Hematopoietic multipotent progenitor cell treated with erythropoietin and hydrocortisone succinate and interleukin-3 and kit ligand, for 4 days (in vitro differentiated cells): Measurements from ENCODE around the gene SESN2.

Experiments used
- DNase-seq: peaks from one replicate; pipeline ENCODE4 v3.0.0-alpha.2; 2015

The SESN2 gene, protein sequence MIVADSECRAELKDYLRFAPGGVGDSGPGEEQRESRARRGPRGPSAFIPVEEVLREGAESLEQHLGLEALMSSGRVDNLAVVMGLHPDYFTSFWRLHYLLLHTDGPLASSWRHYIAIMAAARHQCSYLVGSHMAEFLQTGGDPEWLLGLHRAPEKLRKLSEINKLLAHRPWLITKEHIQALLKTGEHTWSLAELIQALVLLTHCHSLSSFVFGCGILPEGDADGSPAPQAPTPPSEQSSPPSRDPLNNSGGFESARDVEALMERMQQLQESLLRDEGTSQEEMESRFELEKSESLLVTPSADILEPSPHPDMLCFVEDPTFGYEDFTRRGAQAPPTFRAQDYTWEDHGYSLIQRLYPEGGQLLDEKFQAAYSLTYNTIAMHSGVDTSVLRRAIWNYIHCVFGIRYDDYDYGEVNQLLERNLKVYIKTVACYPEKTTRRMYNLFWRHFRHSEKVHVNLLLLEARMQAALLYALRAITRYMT

DNA sequence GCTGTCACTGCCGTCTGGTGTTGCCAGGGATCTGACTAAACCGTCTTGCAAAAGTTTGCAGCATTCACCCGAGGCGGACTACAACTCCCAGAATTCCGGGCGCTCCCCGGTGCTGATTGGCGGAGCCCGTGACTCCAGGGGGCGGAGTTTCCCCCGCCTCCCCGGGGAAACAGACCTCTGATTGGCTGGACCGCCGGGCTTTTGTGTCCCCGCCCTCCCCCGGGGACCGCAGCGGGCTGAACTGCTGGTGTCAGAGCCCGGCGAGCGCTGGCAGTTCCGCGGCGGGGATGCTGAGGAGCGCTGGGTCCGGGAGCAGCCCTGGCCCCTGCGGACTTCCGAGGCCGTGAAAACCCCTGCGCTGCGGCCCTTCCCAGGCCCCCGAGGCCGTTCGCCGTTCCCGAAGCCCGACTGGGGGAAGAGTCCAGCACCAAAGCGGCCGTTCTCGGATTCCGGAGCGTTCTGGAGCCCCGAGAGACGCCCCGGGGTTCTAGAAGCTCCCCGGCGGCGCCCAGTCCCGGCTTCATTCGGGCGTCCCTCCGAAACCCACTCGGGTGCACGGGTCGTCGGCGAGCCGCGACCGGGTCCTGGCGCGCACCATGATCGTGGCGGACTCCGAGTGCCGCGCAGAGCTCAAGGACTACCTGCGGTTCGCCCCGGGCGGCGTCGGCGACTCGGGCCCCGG, at the start of gene SESN2:
Gene SESN2 (plus strand): TSS at position 267 of the 682 bp plus-strand sequence. CDS start 330 bp downstream, at position 597.
- DNase-seq = peak; percentile 100

DNA sequence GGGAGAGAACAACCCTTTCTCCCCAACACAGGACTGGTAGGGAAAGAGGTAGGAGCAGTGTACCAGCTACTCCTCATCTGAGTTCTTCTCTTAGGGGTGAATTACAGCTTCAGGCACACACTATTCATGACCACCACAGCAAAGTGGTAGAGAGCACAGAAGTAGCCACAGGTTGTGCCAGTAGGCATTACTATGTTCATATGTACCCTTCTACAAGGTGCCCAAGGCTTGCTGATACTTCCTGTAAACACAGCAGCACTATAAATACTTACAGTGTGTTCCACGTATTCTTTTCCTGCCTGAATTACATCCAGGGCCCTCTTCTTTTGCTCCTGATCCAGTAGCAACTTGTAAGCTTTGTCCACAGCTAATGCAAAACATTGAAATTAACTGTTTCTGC, 49.6 kb upstream of the SESN2 start:
- DNase-seq = no peak

DNA sequence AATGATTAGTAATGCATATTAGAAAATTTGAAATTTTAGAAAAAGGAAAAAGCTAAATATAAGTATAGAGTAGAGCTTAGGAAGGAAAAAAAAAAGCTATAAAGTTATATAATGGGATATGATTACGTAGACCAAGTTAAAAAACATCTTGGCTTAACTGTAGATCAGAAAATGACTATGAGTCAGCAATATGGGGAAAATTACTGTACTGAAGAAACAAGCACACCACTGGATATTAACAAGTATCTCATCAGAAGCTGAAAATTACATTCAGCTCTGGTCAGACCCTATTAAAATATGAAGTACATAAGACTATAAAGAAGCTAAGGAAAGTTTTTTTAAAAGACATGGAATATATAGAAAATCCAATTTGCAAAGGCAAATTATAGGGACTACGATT, 46.0 kb upstream of the SESN2 start:
- DNase-seq = peak; percentile 38

DNA sequence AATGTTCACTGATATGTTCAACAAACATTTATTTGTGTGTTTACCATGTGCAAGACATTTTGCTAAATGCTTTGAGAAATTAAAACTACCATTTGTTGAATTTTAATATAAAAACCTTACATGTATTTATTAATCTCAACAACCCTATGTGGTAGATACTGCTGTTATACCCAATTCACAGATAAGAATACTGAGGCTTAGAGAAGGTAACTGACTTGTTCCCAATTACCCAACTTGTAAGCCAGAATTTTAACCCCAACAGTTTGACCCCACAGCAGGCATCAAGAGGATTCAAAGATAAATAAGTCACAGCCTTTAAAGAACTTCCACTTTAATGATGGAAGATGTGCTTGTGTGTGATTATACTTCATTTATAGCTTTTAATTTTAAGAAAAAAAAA, 30.2 kb upstream of the SESN2 start:
- DNase-seq = no peak

DNA sequence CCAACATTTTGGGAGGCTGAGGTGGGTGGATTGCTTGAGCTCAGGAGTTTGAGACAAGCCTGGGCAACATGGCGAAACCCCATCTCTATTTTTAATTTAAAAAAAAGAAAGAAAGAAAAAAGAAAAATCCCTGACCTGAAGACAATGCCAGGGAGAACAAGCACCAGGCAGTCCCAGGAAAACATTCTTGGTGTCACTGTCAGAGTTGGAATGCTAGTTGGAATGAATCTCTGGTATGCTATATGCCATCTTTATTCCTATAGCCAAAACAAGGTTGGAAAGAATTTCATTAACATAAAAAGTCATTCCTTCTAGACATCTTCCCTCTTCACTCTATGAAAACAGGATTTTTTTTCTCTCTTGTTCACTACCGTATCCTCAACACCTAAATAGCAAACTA, 29.3 kb upstream of the SESN2 start:
- DNase-seq = no peak

DNA sequence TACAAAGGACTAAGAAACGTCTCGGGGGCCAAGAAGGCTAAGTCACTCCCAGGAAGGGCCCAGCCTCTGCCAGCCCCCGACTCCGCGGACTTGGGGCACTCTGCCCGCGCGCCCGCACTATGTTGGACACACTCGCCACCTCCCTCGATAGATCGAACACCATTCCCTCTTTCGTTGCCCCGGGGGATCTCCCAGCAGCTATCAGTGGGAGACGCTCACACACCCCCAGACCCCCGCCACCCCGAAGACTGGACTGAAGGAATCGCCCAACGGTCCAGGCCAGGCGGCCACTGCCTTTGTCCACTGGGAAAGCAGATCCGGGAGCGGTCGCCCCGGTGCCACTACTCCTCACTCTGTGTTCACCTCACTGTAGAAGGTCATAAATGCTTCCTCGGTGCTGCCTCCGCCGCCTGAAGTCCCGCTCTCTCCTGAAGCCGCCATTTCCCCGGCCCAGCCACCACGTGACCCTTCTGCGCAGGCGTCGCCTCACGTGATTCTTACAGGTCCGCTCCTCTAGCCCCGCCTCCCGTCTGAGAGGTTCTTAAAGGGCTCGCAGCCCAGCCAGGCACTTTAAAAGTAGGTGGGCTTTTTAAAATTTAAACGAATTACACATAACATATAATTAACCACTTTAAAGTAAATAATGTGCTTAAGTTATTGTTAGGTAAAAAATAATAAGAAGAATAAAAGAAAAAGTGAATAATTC, 26.6 kb upstream of the SESN2 start, which contains the start of gene DNAJC8:
Gene DNAJC8 (minus strand): TSS at position 472 of the 706 bp plus-strand sequence. CDS start 31 bp downstream, at position 441.
- peak; percentile 98 for DNase-seq

DNA sequence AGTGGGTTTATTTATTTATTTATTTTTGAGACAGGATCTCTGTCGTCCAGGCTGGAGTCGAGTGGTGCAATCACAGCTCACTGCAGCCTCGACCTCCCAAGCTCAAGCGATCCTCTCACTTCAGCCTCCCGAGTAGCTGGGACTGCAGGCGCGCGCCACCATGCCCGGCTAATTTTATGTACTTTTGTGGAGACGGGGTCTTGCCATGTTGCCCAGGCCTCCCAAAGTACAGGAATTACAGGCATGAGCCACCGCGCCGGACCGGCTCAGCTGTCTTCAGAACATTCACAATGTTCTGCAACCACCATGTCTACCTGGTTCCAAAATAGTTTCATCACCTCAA, 26.1 kb upstream of the SESN2 start:
- no peak for DNase-seq

DNA sequence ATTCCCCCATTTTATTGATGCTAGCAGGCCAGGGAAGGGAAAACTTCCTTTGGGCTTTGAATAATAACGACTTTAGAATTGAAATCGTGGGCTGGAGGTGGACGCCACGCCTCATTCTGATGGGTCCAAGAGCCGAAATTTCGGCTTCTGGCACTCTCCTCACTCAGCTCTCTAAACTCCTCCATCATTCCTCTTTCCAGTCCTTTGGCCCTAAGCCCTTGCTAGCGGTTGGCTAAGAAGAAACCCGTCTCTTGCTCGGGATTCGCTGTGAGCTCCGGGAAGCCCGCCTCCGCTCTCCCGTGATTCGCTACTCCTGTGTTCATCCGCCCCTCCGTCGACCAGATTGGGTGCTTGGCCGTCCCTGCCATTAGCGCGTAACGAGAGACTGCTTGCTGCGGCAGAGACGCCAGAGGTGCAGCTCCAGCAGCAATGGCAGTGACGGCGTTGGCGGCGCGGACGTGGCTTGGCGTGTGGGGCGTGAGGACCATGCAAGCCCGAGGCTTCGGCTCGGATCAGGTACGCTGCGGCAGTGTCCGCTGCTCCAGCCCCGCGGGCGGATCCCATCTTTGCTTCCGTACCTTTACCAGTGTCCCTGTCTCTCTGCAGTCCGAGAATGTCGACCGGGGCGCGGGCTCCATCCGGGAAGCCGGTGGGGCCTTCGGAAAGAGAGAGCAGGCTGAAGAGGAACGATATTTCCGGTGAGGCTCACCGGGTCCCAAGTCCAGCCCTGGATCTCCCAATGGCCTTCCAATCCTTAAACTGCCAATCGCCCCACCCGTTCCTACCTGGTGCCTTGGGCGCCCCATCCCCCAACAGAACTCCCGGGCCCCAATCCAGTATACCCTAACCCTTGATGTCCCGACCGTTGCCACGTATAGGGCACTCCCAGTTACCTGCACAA, 23.3 kb upstream of the SESN2 start, which contains the start of gene ATP5IF1:
Gene ATP5IF1 (plus strand): TSS at position 370 of the 901 bp plus-strand sequence. CDS start 60 bp downstream, at position 430.
- peak; percentile 99 for DNase-seq

DNA sequence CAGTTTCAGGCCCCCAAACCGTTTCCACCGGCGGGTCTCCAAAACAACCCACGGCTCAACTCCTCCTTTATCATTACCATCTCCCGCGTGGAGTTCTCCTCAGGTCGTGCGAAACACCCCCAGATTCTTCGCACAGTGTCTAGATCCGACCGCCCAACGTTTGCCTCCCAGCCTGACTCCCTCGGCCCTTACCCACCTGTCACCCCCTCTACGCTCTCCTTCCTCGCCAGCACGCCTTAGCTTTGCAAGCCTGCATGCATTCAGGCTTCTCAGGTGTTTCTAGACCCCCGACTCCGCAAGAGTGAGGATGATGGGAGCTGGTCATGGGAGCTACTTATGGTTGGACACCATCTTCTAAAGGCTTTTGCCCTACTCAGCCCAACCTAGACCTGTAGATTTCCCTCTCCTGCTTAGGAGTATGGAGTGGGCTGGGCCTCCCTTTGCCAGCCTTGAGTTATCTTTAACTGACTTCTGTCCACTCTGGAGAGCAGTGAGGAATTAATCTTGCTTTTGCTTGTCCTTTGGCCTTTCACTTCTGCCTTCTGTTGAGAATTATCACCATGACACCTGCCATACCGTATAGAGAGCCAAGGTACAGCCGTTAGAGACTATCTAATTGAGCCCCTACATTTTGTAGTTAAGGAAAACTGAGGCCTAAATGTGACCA, 22.5 kb upstream of the SESN2 start:
- peak; percentile 77 for DNase-seq

DNA sequence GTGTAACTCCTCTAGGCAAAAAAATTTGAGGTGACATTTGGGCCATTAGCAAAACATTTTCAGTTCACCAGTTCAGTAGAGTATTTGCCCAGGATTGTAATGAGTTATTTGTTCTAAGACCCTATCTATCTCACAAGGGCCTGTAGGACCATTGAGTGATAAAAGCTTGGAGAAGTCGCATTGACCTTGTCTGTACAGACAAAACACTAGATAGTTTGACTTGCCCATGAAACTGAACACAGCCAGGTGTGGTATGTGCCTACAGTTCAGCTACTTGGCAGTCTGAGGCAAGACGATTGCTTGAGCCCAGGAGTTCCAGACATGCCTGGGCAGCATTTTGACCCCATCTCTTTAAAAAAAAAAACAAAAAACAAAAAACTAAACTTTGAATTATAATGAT, 20.3 kb upstream of the SESN2 start:
- DNase-seq = no peak

DNA sequence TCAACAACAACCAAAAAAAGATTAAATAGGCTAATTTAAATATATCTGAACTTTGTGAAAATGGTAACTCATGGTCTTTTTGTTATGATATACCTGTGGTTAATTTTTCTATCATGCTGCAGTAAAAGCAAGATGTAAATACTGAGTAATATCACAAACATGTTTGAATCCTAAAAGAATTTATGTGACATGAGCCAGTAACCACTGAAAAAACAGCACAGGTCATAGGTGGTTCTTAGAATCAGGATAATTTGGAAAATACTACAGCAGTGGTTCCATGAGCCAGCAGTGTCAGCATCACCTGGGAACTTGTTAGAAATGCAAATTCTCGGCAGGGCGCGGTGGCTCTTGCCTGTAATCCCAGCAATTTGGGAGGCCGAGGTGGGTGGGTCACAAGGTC, 19.3 kb upstream of the SESN2 start:
- DNase-seq = no peak

DNA sequence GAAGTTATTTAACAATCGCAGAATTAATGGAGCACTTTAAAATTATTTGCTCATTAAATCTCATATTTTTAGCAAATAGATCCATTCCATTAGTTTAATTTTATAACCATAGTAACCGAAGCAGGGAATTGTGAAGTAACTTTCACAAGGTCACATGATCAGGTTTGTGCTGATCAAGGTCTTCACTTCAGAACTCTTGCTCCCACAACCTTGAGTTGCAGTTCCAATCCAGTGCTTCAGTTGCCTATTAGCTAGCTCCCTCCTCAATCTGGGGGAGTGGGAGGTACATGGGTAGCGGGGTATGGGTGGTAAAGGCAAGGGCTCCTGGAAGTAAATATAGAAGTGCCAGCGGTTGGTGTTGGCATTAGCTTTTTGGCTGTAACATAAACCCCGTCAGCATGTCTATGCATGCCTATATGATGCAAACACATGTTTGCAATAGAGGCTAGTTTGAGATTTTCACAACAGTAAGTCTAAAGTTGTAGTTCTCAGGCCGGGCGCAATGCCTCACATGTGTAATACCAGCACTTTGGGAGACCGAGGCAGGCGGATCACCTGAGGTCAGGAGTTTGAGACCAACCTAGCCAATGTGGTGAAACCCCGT, 17.6 kb upstream of the SESN2 start:
- DNase-seq = no peak

DNA sequence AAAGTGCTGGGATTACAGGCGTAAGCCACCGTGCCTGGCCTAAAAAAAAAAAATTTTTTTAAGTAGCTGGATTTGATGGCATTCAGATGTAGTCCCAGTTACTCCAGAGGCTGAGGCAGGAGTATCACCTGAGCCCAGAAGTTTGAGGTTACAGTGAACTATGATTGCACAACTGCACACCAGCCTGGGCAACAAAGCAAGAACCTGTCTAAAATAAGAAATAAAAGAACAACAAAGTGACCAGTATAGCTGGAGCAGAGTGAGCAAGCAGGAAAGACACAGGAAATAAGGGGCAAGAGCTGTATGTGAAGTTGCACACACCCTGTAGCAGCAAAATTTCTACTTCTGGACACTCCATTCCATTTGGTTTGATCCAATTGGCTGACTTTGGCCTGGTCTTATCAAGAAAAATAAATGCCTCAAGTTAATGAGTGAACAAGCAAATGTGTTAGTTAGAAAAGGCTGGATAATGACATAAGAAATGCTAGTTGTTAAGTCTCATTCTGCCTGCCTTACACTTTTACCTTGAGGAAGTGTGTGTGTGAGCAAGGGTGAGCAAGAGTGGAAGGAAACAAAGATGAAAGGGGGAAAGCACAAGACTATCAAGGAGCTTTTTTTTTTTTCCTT, 15.5 kb upstream of the SESN2 start:
- DNase-seq = peak; percentile 34

DNA sequence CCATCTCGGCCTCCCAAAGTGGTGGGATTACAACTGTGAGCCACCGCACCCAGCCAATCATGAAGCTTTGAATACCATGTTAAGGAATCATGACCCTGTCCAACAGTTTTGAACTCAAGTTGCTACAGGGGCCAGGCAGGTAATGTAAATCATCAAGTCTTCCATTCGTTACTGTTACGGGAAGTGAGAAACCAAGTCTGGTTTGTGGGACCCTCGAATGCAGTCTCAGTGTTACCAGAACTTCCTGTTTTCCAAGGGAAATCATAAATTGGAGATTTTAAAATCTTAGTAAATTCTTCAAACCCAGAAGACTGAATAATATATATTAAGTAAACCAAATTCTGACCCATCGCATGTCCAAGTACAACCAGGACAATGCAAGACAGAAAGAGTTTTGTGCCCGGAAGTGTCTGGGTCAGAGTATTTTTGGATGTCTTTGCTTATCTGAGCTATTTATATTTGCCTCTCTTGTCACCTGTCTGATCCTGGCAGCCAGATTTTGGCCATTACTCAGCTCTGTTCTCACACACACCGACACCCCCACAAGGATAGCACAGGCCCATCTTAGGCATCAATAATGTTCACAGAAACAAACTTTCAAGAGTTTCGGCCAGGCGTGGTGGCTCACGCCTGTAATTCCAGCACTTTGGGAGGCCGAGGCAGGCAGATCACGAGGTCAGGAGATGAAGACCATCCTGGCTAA, 14.6 kb upstream of the SESN2 start:
- no peak for DNase-seq

DNA sequence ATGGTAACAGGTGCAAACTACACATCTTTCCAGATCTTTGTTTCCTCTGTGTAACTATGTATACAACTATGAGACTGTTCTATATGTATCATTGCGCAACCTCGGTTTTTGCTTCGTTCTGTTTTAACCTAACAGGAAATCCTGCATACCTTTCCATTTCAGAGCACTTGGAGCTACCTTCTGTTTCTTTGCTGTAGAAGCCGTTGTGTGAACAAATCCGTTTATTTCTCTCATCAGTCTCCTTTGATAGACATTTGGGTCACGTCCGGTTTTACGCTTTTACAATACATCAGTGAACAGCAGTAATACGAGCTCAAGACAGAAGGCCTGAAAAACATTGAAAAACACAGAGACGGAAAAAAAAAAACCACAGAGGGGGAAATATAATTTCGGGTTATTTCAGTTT, 12.9 kb upstream of the SESN2 start:
- DNase-seq = peak; percentile 75

DNA sequence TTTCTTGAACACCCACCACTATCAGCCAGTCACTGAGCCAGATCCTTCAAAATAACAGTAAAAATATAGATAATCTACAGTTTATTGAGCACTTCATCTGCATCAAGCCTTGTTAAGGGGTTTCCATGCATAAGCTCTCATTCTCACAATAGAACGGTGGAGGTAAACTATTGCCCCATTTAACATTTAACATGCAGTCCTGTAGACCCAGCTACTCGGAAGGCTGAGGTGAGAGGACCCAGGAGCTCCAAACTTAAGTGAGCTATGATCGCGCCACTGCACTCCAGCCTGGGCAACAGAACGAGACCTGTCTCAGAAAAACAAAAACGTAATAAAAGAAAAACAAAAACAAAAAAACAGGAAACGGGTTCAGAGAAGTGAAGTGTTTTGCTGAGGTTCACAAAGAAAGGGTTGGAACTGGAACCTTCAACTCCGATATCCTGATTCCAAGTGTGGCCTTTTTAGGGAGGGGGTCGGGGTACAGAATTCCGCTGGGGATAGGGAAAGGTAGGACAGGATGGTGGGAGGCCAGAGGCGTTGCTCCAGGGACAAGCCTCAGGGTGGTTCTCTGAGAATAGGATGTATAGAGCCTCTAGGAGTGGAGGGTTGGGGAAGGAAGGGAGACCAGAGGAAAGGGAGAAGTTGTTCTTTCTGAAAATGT, 11.6 kb upstream of the SESN2 start:
- no peak for DNase-seq

DNA sequence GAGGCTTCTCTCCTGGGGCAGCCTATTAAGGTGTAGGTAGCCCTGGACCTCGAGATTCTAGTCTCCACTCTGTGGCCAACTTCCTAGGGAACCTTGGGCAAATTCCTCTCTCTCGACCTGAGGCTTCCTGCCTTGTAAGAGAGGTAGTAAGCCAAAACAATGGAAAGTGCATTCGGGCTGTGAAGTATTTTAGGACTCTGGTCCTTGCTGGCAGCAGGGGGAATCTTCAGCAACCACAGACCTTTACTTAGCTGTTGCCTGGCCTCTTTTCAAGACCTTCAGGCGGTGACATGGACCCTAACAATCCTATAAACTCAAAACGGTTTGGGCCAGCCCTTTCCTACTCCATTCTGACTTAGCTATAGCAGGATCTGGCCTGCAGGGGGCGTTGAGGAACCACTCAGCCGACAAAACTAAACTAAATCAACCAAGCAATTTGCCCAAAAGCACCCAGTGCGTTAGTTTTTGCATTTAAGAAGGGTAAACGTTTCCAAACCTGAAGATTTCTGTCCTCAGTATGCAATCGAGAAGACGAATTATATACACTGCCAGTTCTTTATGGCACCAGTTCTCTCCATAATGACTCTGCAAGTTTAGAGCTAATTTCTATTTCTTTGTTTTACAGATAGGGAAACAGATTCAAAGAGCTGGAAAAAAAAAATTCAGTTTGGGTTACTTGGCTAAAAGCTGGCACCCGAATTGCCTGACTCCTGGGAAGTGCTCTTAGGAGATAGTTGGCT, 10.9 kb upstream of the SESN2 start:
- peak; percentile 92 for DNase-seq

DNA sequence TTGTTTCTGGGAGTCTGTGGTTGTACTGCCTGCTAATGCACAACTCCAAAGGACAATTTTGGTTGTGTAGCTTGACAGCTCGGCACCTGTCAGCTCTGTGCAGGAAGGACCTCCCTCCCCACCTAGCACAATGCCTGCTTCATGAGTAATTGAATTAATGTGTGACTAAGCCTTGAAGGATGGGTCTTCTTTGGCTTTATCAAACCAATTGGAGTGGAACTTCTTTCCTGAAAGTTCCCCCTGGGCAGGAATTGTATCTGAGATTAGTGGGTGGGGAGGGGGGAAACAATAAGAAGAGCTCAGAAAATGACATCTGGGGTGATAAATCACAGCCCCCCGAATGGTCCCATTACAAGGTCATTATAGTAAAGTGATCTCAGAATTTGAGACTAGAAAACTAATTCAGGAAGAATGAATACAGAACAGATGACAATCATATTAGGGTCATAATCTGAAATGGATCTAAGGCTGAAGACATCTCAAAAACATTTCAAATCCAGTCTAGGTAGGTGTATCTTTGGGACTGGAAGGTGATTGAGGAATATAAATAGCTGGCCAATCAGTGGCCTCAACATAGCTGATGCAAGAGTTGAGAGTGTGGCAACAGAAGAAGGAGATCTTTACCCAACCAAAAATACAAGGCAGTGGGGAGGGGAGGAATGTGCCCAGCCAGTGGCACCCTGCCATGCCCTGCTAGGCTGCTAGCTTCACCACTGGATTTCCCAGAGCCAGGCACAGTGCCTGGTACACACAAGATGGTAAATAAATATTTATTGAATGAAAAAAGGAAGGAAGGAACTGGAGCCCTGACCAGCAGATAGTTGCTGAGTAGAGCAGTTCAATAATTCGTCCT, 10.1 kb upstream of the SESN2 start:
- DNase-seq = peak; percentile 61
